Endothelial cell of umbilical vein (primary cell): ENCODE data around the gene LHX1. TPM values are rescaled to one million over a fixed set of nuclear protein-coding genes. Genes with fewer than 3 reads are reported as not detected.

Experiments
- BruUV-seq: library from RNA; stranded (reverse); fragments of 400-500 nt; replicated peaks from 2 replicates; lab custom pipeline; 2021; lab: Mats Ljungman, UMichigan
- CTCF ChIA-PET: fragments of 300-600, 350-600 bp; sonication (Branson Sonifier 250); formaldehyde crosslinking; loops from one replicate; lab custom pipeline; 2021; ENCODE audit warnings: antibody characterized with exemption, inconsistent platforms; lab: Charles Lee
- POLR2A ChIA-PET: fragments of 300-600, 350-600 bp; sonication (Branson Sonifier 250); formaldehyde crosslinking; loops from one replicate; lab custom pipeline; 2021; ENCODE audit warnings: antibody characterized with exemption, inconsistent platforms; lab: Charles Lee
- DNase-seq: peaks from one replicate; pipeline ENCODE4 v3.0.0-alpha.2; 2011; ENCODE audit warnings: low read depth, low spot score
- FAIRE-seq: peaks from 2 replicates; lab custom pipeline; 2011; peaks lifted over from hg19 to GRCh38; lab: Jason Lieb, UNC
- H2AFZ ChIP-seq: 2 replicates; pipeline ENCODE4 v1.6.0; 2012; ENCODE audit warnings: low read depth, low read length, control low read depth, inconsistent platforms
- H3K27ac ChIP-seq: 2 replicates; pipeline ENCODE4 v1.5.1; 2011; ENCODE audit warnings: low read depth, mild to moderate bottlenecking, control low read depth, low read length, moderate library complexity; ENCODE audit not compliant: insufficient read depth
- H3K27me3 ChIP-seq, 2 experiments: 2 replicates each; pipeline versions ENCODE4 v1.6.0 to v1.6.1; 2011; ENCODE audit warnings: low read length in 2 of 2, mixed read lengths in 1 of 2; ENCODE audit not compliant: control insufficient read depth in 2 of 2, insufficient read depth in 2 of 2
- H3K36me3 ChIP-seq, 2 experiments: 2 replicates in 1 of 2; 3 replicates in 1 of 2; pipeline ENCODE4 v1.5.1; 2011; ENCODE audit warnings: low read length in 2 of 2, mild to moderate bottlenecking in 1 of 2, moderate library complexity in 1 of 2; ENCODE audit not compliant: control insufficient read depth in 2 of 2, insufficient read depth in 2 of 2; ENCODE audit errors: extremely low read depth in 1 of 2
- H3K4me1 ChIP-seq: 3 replicates; pipeline ENCODE4 v1.5.1; 2011; ENCODE audit warnings: mild to moderate bottlenecking, low read length; ENCODE audit not compliant: control insufficient read depth, insufficient read depth; ENCODE audit errors: extremely low read depth
- H3K4me2 ChIP-seq: 2 replicates; pipeline ENCODE4 v1.6.1; 2011; ENCODE audit warnings: low read length, control low read depth, mixed read lengths; ENCODE audit not compliant: insufficient read depth
- H3K4me3 ChIP-seq, 3 experiments: fragments of 200-600 bp in 1 of 3; sonication (generic), shearing (Covaris generic) in 1 of 3; replicated peaks in 1 of 3; 2 replicates each; pipeline ENCODE4 v1.5.1; 2011 to 2016; ENCODE audit warnings: control low read depth in 3 of 3, low read length in 3 of 3, mild to moderate bottlenecking in 2 of 3, inconsistent platforms in 1 of 3, low read depth in 1 of 3, moderate library complexity in 1 of 3; ENCODE audit not compliant: insufficient read depth in 1 of 3
- H3K79me2 ChIP-seq: 2 replicates; pipeline ENCODE4 v1.6.0; 2012; ENCODE audit warnings: low read length, inconsistent platforms; ENCODE audit not compliant: control insufficient read depth, insufficient read depth
- H3K9ac ChIP-seq: replicated peaks from 2 replicates; pipeline ENCODE3; 2011; ENCODE audit warnings: low read length, control low read depth; ENCODE audit not compliant: insufficient read depth; ENCODE audit errors: extremely low read depth
- H3K9me1 ChIP-seq: replicated peaks from 3 replicates; pipeline ENCODE4 v1.6.0; 2011; ENCODE audit warnings: mild to moderate bottlenecking, low read length; ENCODE audit not compliant: control insufficient read depth, insufficient read depth; ENCODE audit errors: extremely low read depth
- H3K9me3 ChIP-seq: replicated peaks from 2 replicates; pipeline ENCODE4 v1.5.1; 2012; ENCODE audit warnings: low read length, inconsistent platforms; ENCODE audit not compliant: control insufficient read depth, insufficient read depth
- H4K20me1 ChIP-seq: replicated peaks from 2 replicates; pipeline ENCODE3; 2011; ENCODE audit warnings: mild to moderate bottlenecking, low read length; ENCODE audit not compliant: control insufficient read depth, insufficient read depth; ENCODE audit errors: extremely low read depth
- EZH2 ChIP-seq: IDR thresholded peaks from 2 replicates; pipeline ENCODE4 v1.6.1; 2012; ENCODE audit warnings: borderline replicate concordance, low read depth, mild to moderate bottlenecking, moderate library complexity, low read length, inconsistent platforms; ENCODE audit not compliant: severe bottlenecking
- FOS ChIP-seq: IDR thresholded peaks from 2 replicates; pipeline ENCODE4 v1.6.1; 2011; ENCODE audit warnings: mild to moderate bottlenecking, low read length, moderate library complexity, borderline replicate concordance; ENCODE audit not compliant: insufficient read depth
- GATA2 ChIP-seq: IDR thresholded peaks from 2 replicates; pipeline ENCODE4 v1.7.0; 2011; ENCODE audit warnings: low read depth, mild to moderate bottlenecking, moderate library complexity, mixed read lengths, low read length; ENCODE audit not compliant: insufficient read length, insufficient read depth
- JUN ChIP-seq: IDR thresholded peaks from 2 replicates; pipeline ENCODE4 v1.6.1; 2011; ENCODE audit warnings: borderline replicate concordance, low read depth; ENCODE audit not compliant: insufficient read length, insufficient read depth
- MYC ChIP-seq: IDR thresholded peaks from one replicate; pipeline ENCODE4 v1.6.1; 2011; ENCODE audit warnings: mild to moderate bottlenecking, low read depth, low read length
- POLR2A ChIP-seq: IDR thresholded peaks from 2 replicates; pipeline ENCODE4 v1.6.1; 2012; ENCODE audit warnings: low read depth, mild to moderate bottlenecking, control low read depth, low read length
- POLR2AphosphoS5 ChIP-seq: IDR thresholded peaks from 2 replicates; pipeline ENCODE4 v1.6.1; 2012; ENCODE audit warnings: low read depth, mild to moderate bottlenecking, control low read depth, low read length, moderate library complexity; ENCODE audit not compliant: insufficient read depth
- dilution Hi-C: fragments of 300-500 bp; cut with MboI; formaldehyde crosslinking; loops from one replicate; pipeline ENCODE4 v1.15.0; 2019; ENCODE audit warnings: low sequenced_read_pairs; ENCODE audit not compliant: extremely low pct_ligation_motif_present
- intact Hi-C: fragments of 100-400 bp; cut with micrococcal nuclease; formaldehyde crosslinking; loops from one replicate; pipeline ENCODE4 v1.10.0; 2022
- polyA plus RNA-seq, 4 experiments: library from polyadenylated mRNA; depleted of rRNA in 3 of 4; stranded (reverse) in 3 of 4; unstranded in 1 of 4; fragments of >200 nt; gene quantifications; 2 replicates each; pipeline versions ENCODE4 v1.2.1 to v1.2.3, GENCODE V29; 2011 to 2012; ENCODE audit warnings: missing spikeins in 1 of 4
- total RNA-seq: library from RNA; stranded (reverse); gene quantifications from 2 replicates; pipeline ENCODE4 v1.2.3, GENCODE V29; 2021
- TF ChIP-seq, protein P1 (sequence below), 2 donors: IDR thresholded peaks; 1 replicate in 1 of 2; 2 replicates in 1 of 2; pipeline ENCODE4 v1.5.1; 2011; ENCODE audit warnings: low read length in 2 of 2, mild to moderate bottlenecking in 2 of 2, moderate library complexity in 2 of 2, control low read depth in 1 of 2, inconsistent platforms in 1 of 2, low read depth in 1 of 2; ENCODE audit not compliant: insufficient read depth in 1 of 2; ENCODE audit errors: extremely low read depth in 1 of 2
- TF ChIP-seq, protein P2 (sequence below): IDR thresholded peaks from 2 replicates; pipeline ENCODE4 v1.6.1; 2011; ENCODE audit not compliant: insufficient read depth, insufficient read length

Gene LHX1
- total and polyA plus RNA-seq, 2 donors (not counting 3 experiments of a cell fraction or from before 2014, with no cell fraction given) = not detected

DNA sequence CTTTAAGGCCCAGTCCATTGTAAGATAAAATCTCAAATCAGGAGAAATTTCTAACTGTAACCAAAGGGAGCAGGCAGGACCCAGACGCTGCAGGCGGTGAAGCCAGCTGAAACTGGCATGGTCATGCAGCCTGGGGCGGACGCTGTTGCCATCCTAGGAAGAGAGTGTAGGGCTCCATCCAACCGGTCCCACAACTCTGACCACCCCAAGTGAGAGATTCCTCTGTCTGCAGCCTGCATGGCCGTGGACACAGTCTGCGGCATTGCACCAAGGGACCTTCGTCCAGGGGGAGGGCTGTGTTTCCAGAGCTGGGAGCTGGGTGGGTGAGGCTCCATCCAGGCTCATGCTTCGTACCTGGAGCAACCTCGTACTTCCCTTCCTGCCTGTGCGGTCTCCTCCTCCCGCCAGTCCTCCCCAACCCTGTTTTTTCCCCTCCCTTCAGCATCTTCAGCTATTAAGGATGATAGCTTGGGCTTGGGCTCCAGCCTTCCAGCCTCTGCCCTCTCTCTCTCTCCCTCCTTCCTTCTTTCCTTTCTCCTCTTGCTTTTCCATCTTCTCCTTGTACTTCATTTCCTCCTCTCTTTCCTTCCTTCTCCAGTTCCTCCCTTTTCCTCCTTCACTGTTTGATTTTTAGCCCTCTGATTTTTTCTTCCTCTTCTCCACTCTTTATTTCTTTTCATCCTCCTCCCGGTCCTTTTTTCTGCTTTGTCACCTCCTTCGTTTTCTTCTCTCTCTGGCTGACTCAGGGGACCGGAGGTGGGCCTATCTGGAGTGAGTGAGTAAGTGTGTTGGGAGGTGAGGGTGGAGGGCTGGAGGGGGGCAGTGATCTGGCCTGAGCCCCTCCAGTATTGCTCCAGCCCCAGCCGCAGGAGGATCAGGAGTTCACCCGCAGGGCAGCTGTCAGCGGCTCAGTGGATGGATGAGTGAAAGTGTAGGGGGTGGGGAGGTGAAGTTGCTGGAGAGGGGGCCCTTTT, 17.0 kb upstream of the LHX1 start:
- Histone ChIP-seq H3K9ac (no peak overlapping the region), H3K27me3 (peaks cover 25 to 48% of the 10 kb centered on the region in 2 experiments), H3K9me3 (no peaks in the 10 kb centered on the region), H3K4me2 (no peak overlapping the region), H4K20me1 (no peaks in the 10 kb centered on the region), H3K9me1 (no peaks in the 10 kb centered on the region), H3K4me3 (no peak overlapping the region), H2AFZ (no peak overlapping the region), H3K27ac (no peak overlapping the region), H3K36me3 (no peaks in the 10 kb centered on the region), H3K4me1 (no peaks in the 10 kb centered on the region), H3K79me2 (no peaks in the 10 kb centered on the region)
- intact Hi-C loops = no loop called here
- ChIA-PET POLR2A (no interaction called here), CTCF (interaction anchor here (1.2 kb wide), 1 partner anchor 9 kb away, joined by 3 read pairs; no protein-coding TSS in a partner anchor)
- no TSS peak for BruUV-seq
- DNase-seq (no peak), FAIRE-seq (no peak)
- dilution Hi-C loops = no loop called here
- peak; percentile 32 for TF ChIP-seq EZH2
- no peak for TF ChIP-seq FOS

DNA sequence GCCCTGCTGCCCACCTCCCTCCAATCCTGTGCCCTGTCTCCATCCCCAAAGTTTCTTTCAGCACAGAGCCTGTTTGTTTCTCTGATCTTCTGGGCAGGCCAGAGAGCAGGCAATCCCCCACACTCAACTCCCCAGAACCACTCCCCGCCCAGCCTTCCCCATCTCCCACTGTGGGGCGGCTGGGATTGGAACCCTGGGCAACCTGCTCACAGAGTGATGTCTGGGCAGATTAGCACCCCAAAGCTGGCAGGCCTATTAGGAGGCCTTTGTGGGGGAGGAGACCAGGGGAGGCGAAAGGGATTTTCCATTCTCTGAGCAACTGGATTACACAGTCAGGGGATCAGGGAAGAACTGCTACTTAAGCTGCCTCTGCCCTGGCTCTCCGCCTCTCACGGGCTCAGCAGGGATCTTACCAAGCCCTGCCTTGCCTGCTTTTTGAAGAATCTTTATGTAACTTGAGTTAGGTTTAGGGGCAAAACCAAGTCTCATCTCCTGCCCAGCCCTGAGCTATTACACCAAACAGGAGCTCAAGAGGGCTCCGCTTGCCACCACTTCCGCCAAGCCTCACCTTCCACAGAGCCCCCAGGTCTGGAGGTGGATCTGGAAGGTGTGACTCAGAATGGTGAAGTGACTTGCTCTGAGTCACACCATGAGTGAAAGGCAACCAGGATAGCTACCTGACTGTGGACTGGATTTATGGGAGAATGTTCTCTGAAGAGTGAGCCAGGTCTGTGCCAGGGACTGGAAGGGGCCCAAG, 16.0 kb upstream of the LHX1 start:
- Histone ChIP-seq H3K9ac (no peak overlapping the region), H3K36me3 (no peaks in the 10 kb centered on the region), H3K4me2 (no peak overlapping the region), H2AFZ (no peak overlapping the region), H3K4me3 (no peak overlapping the region), H3K27me3 (peaks cover 29 to 51% of the 10 kb centered on the region in 2 experiments), H3K27ac (no peak overlapping the region), H4K20me1 (no peaks in the 10 kb centered on the region), H3K4me1 (no peaks in the 10 kb centered on the region), H3K79me2 (no peaks in the 10 kb centered on the region), H3K9me3 (no peaks in the 10 kb centered on the region), H3K9me1 (no peaks in the 10 kb centered on the region)
- no peak for FAIRE-seq
- BruUV-seq = no TSS peak
- POLR2A ChIA-PET = no interaction called here
- CTCF ChIA-PET = interaction anchor here (1.2 kb wide), 1 partner anchor 10 kb away, joined by 3 read pairs; no protein-coding TSS in a partner anchor
- DNase-seq = no peak
- dilution Hi-C loops = no loop called here
- TF ChIP-seq, protein P1, sequence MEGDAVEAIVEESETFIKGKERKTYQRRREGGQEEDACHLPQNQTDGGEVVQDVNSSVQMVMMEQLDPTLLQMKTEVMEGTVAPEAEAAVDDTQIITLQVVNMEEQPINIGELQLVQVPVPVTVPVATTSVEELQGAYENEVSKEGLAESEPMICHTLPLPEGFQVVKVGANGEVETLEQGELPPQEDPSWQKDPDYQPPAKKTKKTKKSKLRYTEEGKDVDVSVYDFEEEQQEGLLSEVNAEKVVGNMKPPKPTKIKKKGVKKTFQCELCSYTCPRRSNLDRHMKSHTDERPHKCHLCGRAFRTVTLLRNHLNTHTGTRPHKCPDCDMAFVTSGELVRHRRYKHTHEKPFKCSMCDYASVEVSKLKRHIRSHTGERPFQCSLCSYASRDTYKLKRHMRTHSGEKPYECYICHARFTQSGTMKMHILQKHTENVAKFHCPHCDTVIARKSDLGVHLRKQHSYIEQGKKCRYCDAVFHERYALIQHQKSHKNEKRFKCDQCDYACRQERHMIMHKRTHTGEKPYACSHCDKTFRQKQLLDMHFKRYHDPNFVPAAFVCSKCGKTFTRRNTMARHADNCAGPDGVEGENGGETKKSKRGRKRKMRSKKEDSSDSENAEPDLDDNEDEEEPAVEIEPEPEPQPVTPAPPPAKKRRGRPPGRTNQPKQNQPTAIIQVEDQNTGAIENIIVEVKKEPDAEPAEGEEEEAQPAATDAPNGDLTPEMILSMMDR (IDR thresholded peaks at IDR 0.05; ENCODE audit: extremely low read depth in 1 of 2, insufficient read depth in 1 of 2, low read depth in 1 of 2, low read length in 2 of 2) = no peak
- TF ChIP-seq POLR2AphosphoS5 = no peak
- TF ChIP-seq, protein P2, sequence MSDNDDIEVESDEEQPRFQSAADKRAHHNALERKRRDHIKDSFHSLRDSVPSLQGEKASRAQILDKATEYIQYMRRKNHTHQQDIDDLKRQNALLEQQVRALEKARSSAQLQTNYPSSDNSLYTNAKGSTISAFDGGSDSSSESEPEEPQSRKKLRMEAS = no peak
- TF ChIP-seq JUN = no peak
- TF ChIP-seq EZH2 = no peak
- TF ChIP-seq FOS = no peak
- TF ChIP-seq MYC = no peak
- no peak for TF ChIP-seq GATA2
- no peak for TF ChIP-seq POLR2A
- intact Hi-C loops = no loop called here
